Left ventricle myocardium inferior (tissue), 1 donor: Measurements from ENCODE around the gene SYK. TPM values are rescaled to one million over a fixed set of nuclear protein-coding genes. Genes with fewer than 3 reads are reported as not detected.

Source experiments
- DNase-seq: peaks from one replicate; pipeline ENCODE4 v3.0.0-alpha.2; 2020
- H3K27ac ChIP-seq: fragments of 200-600 bp; replicated peaks from 2 replicates; pipeline ENCODE4 v1.8.0; 2021
- H3K27me3 ChIP-seq: fragments of 200-600 bp; 2 replicates; pipeline ENCODE4 v1.8.0; 2021; ENCODE audit warnings: low read depth
- H3K36me3 ChIP-seq: fragments of 200-600 bp; 2 replicates; pipeline ENCODE4 v1.8.0; 2021
- H3K4me1 ChIP-seq: fragments of 200-600 bp; 2 replicates; pipeline ENCODE4 v1.8.0; 2021
- H3K4me3 ChIP-seq: fragments of 200-600 bp; 2 replicates; pipeline ENCODE4 v1.8.0; 2021; ENCODE audit warnings: mild to moderate bottlenecking, moderate library complexity
- H3K9me3 ChIP-seq: fragments of 200-600 bp; replicated peaks from 2 replicates; pipeline ENCODE4 v1.8.0; 2021
- intact Hi-C: fragments of 100-400 bp; cut with micrococcal nuclease; formaldehyde crosslinking; loops from one replicate; pipeline ENCODE4 v1.11.0; 2022
- total RNA-seq: library from RNA; stranded (reverse); fragmentation: NEBNext Ultra II Directional; extraction: Animal tissue kit (Norgen Biotek cat#: 25700); gene quantifications from one replicate; pipeline ENCODE4 v1.2.1, GENCODE V29; 2021
- TF ChIP-seq, protein P1 (sequence below): fragments of 200-600 bp; IDR thresholded peaks from 2 replicates; pipeline ENCODE4 v1.8.0; 2021; ENCODE audit warnings: antibody characterized with exemption, mild to moderate bottlenecking, borderline replicate concordance
- donor health status: DM: no; HTN: yes; CAD: no; lungs with severe emphysema.

The SYK gene
- total RNA-seq, 1 donor from 2014 or later = 5.4 TPM

DNA sequence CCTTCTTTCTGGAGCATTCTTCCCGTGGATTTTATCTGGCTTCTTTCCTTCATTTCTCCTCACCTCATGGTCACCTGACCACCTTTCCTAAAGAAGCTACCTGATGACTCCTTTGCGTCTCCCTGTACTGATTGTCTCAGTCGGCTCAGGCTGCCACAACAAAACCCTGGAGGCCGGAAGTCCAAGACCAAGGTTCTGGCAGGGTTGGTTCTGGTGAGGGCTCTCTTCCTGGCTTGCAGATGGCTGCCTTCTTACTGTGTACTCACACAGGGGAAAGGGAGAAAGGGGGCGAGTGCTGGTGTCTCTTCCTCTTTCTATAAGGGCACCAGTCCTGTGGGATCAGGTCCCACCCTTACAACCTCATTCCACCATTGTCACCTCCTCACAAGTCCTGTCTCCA is 140.0 kb downstream of the SYK start:
- TF ChIP-seq, protein P1, sequence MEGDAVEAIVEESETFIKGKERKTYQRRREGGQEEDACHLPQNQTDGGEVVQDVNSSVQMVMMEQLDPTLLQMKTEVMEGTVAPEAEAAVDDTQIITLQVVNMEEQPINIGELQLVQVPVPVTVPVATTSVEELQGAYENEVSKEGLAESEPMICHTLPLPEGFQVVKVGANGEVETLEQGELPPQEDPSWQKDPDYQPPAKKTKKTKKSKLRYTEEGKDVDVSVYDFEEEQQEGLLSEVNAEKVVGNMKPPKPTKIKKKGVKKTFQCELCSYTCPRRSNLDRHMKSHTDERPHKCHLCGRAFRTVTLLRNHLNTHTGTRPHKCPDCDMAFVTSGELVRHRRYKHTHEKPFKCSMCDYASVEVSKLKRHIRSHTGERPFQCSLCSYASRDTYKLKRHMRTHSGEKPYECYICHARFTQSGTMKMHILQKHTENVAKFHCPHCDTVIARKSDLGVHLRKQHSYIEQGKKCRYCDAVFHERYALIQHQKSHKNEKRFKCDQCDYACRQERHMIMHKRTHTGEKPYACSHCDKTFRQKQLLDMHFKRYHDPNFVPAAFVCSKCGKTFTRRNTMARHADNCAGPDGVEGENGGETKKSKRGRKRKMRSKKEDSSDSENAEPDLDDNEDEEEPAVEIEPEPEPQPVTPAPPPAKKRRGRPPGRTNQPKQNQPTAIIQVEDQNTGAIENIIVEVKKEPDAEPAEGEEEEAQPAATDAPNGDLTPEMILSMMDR = no peak
- Histone ChIP-seq H3K27ac (no peak overlapping the region), H3K4me3 (no peak overlapping the region), H3K4me1 (no peaks in the 10 kb centered on the region), H3K36me3 (no peaks in the 10 kb centered on the region), H3K9me3 (peaks cover 9% of the 10 kb centered on the region), H3K27me3 (peaks cover 14% of the 10 kb centered on the region)
- intact Hi-C loops = no loop called here
- no peak for DNase-seq

DNA sequence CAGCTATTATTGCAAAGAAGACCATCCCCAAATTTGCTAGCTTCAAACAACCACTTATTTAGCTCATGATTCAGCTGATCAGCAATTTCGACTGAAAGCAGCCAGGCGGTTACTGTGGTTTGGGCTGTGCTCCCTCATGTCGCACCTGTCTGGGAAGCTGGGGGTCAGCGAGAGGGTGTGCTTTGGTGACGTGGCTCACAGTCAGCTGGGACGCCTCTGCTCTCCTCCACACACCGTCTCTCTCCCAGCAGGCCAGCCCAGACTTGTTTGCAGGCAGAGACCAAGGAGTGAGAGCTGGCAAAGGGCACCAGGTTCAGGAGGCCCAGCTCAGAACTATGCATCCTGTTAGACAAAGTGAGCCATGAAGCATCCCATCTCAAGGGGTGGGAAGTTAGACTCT is 140.9 kb downstream of the SYK start:
- no peak for DNase-seq
- TF ChIP-seq, protein P1 = no peak
- no peaks in the 10 kb centered on the region for H3K4me1 ChIP-seq
- no peak overlapping the region for H3K4me3 ChIP-seq
- no peak overlapping the region for H3K27ac ChIP-seq
- H3K27me3 ChIP-seq = peaks cover 14% of the 10 kb centered on the region
- intact Hi-C loops = no loop called here
- peaks cover 9% of the 10 kb centered on the region for H3K9me3 ChIP-seq
- H3K36me3 ChIP-seq = no peaks in the 10 kb centered on the region

DNA sequence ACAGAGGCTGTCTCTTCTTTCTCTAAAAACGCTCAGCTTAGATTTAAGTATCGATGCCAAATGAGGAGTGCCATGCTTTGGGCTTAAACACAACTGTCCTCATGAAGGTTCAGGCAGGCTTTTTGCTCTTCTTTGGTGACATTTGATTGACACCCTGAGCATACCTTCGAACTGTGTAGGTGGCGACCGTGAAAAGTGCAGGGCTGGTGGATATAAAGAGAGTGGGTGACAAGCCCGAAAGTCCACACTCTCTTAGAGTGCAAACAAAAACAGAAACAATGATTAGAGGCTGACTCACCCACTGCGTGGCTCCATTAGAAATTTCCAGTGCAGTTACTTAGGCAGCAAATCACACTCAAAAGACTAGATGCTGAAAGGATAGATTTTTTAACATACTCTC is 141.7 kb downstream of the SYK start:
- Histone ChIP-seq H3K4me1 (no peaks in the 10 kb centered on the region), H3K9me3 (peaks cover 9% of the 10 kb centered on the region), H3K36me3 (no peaks in the 10 kb centered on the region), H3K4me3 (no peak overlapping the region), H3K27ac (no peak overlapping the region), H3K27me3 (peaks cover 14% of the 10 kb centered on the region)
- no peak for DNase-seq
- TF ChIP-seq, protein P1 = no peak
- intact Hi-C loops = no loop called here

DNA sequence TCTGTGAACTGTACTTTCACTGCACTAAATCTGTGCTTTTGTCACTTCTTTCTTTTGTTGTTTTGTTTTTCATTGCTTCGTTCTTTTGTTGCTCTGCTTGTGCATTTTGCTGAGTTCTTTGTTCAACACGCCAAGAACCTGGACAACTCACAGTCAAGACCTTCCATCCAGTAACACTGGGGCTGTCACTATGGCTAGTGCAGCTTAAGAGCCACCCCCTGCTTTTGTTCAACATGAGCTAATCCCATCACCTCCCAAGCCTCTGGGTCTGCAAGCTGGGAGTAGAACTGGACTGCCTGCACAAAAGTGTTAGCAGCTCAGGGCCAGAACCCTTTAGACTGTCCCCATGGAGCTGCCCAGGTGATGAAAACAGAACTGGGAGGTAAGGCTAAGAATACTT is 143.7 kb downstream of the SYK start:
- Histone ChIP-seq H3K27me3 (peaks cover 23% of the 10 kb centered on the region), H3K36me3 (no peaks in the 10 kb centered on the region), H3K4me1 (no peaks in the 10 kb centered on the region), H3K27ac (no peak overlapping the region), H3K4me3 (no peak overlapping the region), H3K9me3 (peaks cover 8% of the 10 kb centered on the region)
- TF ChIP-seq, protein P1 = no peak
- DNase-seq = no peak
- intact Hi-C loops = no loop called here

DNA sequence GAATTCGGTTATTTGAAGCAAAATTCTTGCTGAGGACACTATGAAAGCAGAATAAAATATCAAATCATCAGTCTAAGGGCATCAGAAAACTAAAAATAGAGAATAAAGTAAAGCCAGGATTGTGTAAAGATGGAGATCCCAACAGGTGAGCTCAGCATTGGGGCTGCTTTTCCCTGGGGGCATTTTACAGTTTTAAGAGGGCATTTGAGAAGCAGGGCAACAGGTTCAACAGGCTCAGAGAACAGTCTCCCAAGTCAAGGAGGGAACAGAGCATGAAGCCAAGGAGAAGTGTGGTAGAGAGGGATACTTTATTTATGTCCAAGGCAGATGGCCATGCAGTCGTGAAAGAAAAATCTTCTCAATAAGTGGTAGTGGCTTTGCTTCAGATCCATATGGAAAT is 145.4 kb downstream of the SYK start:
- TF ChIP-seq, protein P1 = no peak
- H3K36me3 ChIP-seq = no peaks in the 10 kb centered on the region
- intact Hi-C loops = no loop called here

More for the DNA sequence above, 145.4 kb downstream of the SYK start:
- DNase-seq = no peak
- Histone ChIP-seq H3K4me1 (no peaks in the 10 kb centered on the region), H3K27ac (no peak overlapping the region), H3K27me3 (peaks cover 23% of the 10 kb centered on the region), H3K9me3 (no peaks in the 10 kb centered on the region), H3K4me3 (no peak overlapping the region)

Other genes starting within 250 kb of the SYK start
- gene DIRAS2, start 159.0 kb upstream of the SYK start, total RNA-seq = 0.30 TPM